Fibroblast of villous mesenchyme (primary cell): ENCODE data around the gene ZNF587B. TPM values are rescaled to one million over a fixed set of nuclear protein-coding genes. Genes with fewer than 3 reads are reported as not detected.
A peak's percentile ranks its signal among the peaks of the same experiment; 100 is the strongest.
"Not testable (repeated sequence)": the region's sequence is repeated elsewhere in the genome, so short reads cannot be mapped to it uniquely, and the experiment has no call there.

Source experiments
- DNase-seq: peaks from one replicate; pipeline ENCODE4 v3.0.0-alpha.2; 2010; ENCODE audit warnings: low read depth
- H3K4me3 ChIP-seq: 2 replicates; pipeline ENCODE4 v1.5.1; 2011; ENCODE audit warnings: low read depth, mild to moderate bottlenecking, low read length
- CTCF ChIP-seq: IDR thresholded peaks from 2 replicates; pipeline ENCODE4 v1.5.1; 2012; ENCODE audit warnings: low read depth, mild to moderate bottlenecking, low read length; ENCODE audit not compliant: insufficient read depth
- total RNA-seq: library from RNA; depleted of rRNA; stranded (reverse); fragments of >200 nt; gene quantifications from 2 replicates; pipeline ENCODE4 v1.2.3, GENCODE V29; 2012

The ZNF587B gene
- total RNA-seq, 1 donor = 28.1 TPM

GRCh38 chr19:57819475-57820148, 10.5 kb upstream of the ZNF587B start:
- peak overlapping the region; percentile 80 for H3K4me3 ChIP-seq
- no peak for TF ChIP-seq CTCF
- DNase-seq = peak; percentile 95

GRCh38 chr19:57820599-57820998, 9.5 kb upstream of the ZNF587B start:
- DNase-seq = no peak
- H3K4me3 ChIP-seq = peak overlapping the region; percentile 80
- TF ChIP-seq CTCF = no peak

GRCh38 chr19:57821095-57821494, 9.0 kb upstream of the ZNF587B start:
- not testable (repeated sequence) for DNase-seq, H3K4me3 ChIP-seq

GRCh38 chr19:57821501-57821900, 8.6 kb upstream of the ZNF587B start:
- not testable (repeated sequence) for DNase-seq, H3K4me3 ChIP-seq

- H3K4me3 ChIP-seq, DNase-seq: not testable (repeated sequence)
Observed at GRCh38 chr19:57823155-57823554, 6.9 kb upstream of the ZNF587B start.

- not testable (repeated sequence) for DNase-seq, H3K4me3 ChIP-seq
Observed at GRCh38 chr19:57823608-57824007, 6.5 kb upstream of the ZNF587B start.

- no peak for DNase-seq
- no peak overlapping the region for H3K4me3 ChIP-seq
- TF ChIP-seq CTCF = no peak
Observed at GRCh38 chr19:57825511-57825910, 4.6 kb upstream of the ZNF587B start.

- DNase-seq = peak; percentile 74
- no peak overlapping the region for H3K4me3 ChIP-seq
- no peak for TF ChIP-seq CTCF
Observed at GRCh38 chr19:57829316-57829715, 783 bp upstream of the ZNF587B start.

- not testable (repeated sequence) for DNase-seq
Observed at GRCh38 chr19:57836991-57837390, 6.9 kb downstream of the ZNF587B start.

GRCh38 chr19:57838622-57839191, 8.6 kb downstream of the ZNF587B start:
- not testable (repeated sequence) for H3K4me3 ChIP-seq, DNase-seq

More at GRCh38 chr19:57836991-57837390, 6.9 kb downstream of the ZNF587B start:
- not testable (repeated sequence) for H3K4me3 ChIP-seq
